ENCODE data around the gene IDI2.
A peak's percentile ranks its signal among the peaks of the same experiment; 100 is the strongest.
"Not testable (repeated sequence)": the region's sequence is repeated elsewhere in the genome, so short reads cannot be mapped to it uniquely, and the experiment has no call there.

Gene IDI2

GRCh38 chr10:1041514-1041913 is 15.9 kb upstream of the IDI2 start:
- no peak for TF ChIP-seq EZH2phosphoT487 (IDR thresholded peaks at IDR 0.05; ENCODE audit: low read depth)
- Histone ChIP-seq H4K20me1 (ENCODE audit: insufficient read depth, low read length) (peaks cover 44% of the 10 kb centered on the region), H3K4me3 (ENCODE audit: low read length) (no peak overlapping the region), H3K36me3 (replicated peaks; ENCODE audit: low read depth, low read length) (peaks cover 54% of the 10 kb centered on the region), H3K79me2 (ENCODE audit: low read length) (peaks cover 40% of the 10 kb centered on the region), H3K4me2 (ENCODE audit: low read length) (no peak overlapping the region), H3K4me1 (ENCODE audit: low read length) (peaks cover 38% of the 10 kb centered on the region), H3K27me3 (ENCODE audit: low read depth, low read length) (no peaks in the 10 kb centered on the region), H3K9ac (ENCODE audit: low read length) (no peak overlapping the region), H2AFZ (ENCODE audit: low read depth, low read length) (no peak overlapping the region), H3K9me3 (ENCODE audit: insufficient read depth, low read length) (no peaks in the 10 kb centered on the region), H3K27ac (ENCODE audit: low read length) (no peak overlapping the region)

- Histone ChIP-seq H3K9ac (ENCODE audit: low read length) (no peak overlapping the region), H3K36me3 (replicated peaks; ENCODE audit: low read depth, low read length) (peaks cover 46% of the 10 kb centered on the region)
Observed at GRCh38 chr10:1040133-1040532, 14.5 kb upstream of the IDI2 start.

GRCh38 chr10:1038769-1039168 is 13.1 kb upstream of the IDI2 start:
- H3K4me3 ChIP-seq (ENCODE audit: low read length); H3K9me3 ChIP-seq (ENCODE audit: insufficient read depth, low read length); H3K4me2 ChIP-seq (ENCODE audit: low read length); H3K9ac ChIP-seq (ENCODE audit: low read length); H2AFZ ChIP-seq (ENCODE audit: low read depth, low read length); H3K27me3 ChIP-seq (ENCODE audit: low read depth, low read length); H3K27ac ChIP-seq (ENCODE audit: low read length): not testable (repeated sequence)
- Histone ChIP-seq H3K79me2 (ENCODE audit: low read length) (peaks cover 12% of the 10 kb centered on the region), H4K20me1 (ENCODE audit: insufficient read depth, low read length) (peaks cover 20% of the 10 kb centered on the region), H3K36me3 (replicated peaks; ENCODE audit: low read depth, low read length) (peaks cover 40% of the 10 kb centered on the region), H3K4me1 (ENCODE audit: low read length) (peaks cover 28% of the 10 kb centered on the region)

More at GRCh38 chr10:1040133-1040532, 14.5 kb upstream of the IDI2 start:
- H3K9me3 ChIP-seq (ENCODE audit: insufficient read depth, low read length), result no peaks in the 10 kb centered on the region
- H3K27ac ChIP-seq (ENCODE audit: low read length), result no peak overlapping the region; the same call in 1 of the 2 replicates
- peaks cover 33% of the 10 kb centered on the region for H4K20me1 ChIP-seq (ENCODE audit: insufficient read depth, low read length)
- H3K4me2 ChIP-seq (ENCODE audit: low read length), result no peak overlapping the region
- TF ChIP-seq EZH2phosphoT487 (IDR thresholded peaks at IDR 0.05; ENCODE audit: low read depth) (no peak), CTCF (IDR thresholded peaks at IDR 0.05; ENCODE audit: low read depth, low read length) (no peak)
- peaks cover 26% of the 10 kb centered on the region for H3K79me2 ChIP-seq (ENCODE audit: low read length)
- H3K27me3 ChIP-seq (ENCODE audit: low read depth, low read length), result no peaks in the 10 kb centered on the region
- H3K4me1 ChIP-seq (ENCODE audit: low read length), result peaks cover 39% of the 10 kb centered on the region
- no peak overlapping the region for H2AFZ ChIP-seq (ENCODE audit: low read depth, low read length)
- no peak overlapping the region for H3K4me3 ChIP-seq (ENCODE audit: low read length)

GRCh38 chr10:1037098-1037497 is 11.4 kb upstream of the IDI2 start:
- Histone ChIP-seq H3K4me3 (ENCODE audit: low read length) (no peak overlapping the region), H3K4me1 (ENCODE audit: low read length) (peaks cover 21% of the 10 kb centered on the region), H3K4me2 (ENCODE audit: low read length) (no peak overlapping the region), H3K27me3 (ENCODE audit: low read depth, low read length) (no peaks in the 10 kb centered on the region), H3K79me2 (ENCODE audit: low read length) (peaks cover 3% of the 10 kb centered on the region; the same call in 1 of the 2 replicates), H3K36me3 (replicated peaks; ENCODE audit: low read depth, low read length) (peaks cover 26% of the 10 kb centered on the region), H3K9me3 (ENCODE audit: insufficient read depth, low read length) (no peaks in the 10 kb centered on the region), H3K27ac (ENCODE audit: low read length) (peak overlapping the region; percentile 77), H3K9ac (ENCODE audit: low read length) (no peak overlapping the region), H4K20me1 (ENCODE audit: insufficient read depth, low read length) (peaks cover 10% of the 10 kb centered on the region), H2AFZ (ENCODE audit: low read depth, low read length) (no peak overlapping the region)
- TF ChIP-seq EZH2phosphoT487 (IDR thresholded peaks at IDR 0.05; ENCODE audit: low read depth), result no peak
- TF ChIP-seq CTCF (IDR thresholded peaks at IDR 0.05; ENCODE audit: low read depth, low read length), result no peak

GRCh38 chr10:1036341-1036791 is 10.7 kb upstream of the IDI2 start:
- peak overlapping the region; percentile 77 for H3K27ac ChIP-seq (ENCODE audit: low read length)
- TF ChIP-seq EZH2phosphoT487 (IDR thresholded peaks at IDR 0.05; ENCODE audit: low read depth) (no peak), CTCF (IDR thresholded peaks at IDR 0.05; ENCODE audit: low read depth, low read length) (no peak)
- peak overlapping the region; percentile 26; the same call in 1 of the 2 replicates for H3K4me3 ChIP-seq (ENCODE audit: low read length)
- H3K4me1 ChIP-seq (ENCODE audit: low read length), result peaks cover 21% of the 10 kb centered on the region
- H4K20me1 ChIP-seq (ENCODE audit: insufficient read depth, low read length), result peaks cover 10% of the 10 kb centered on the region
- H3K36me3 ChIP-seq (replicated peaks; ENCODE audit: low read depth, low read length), result peaks cover 25% of the 10 kb centered on the region
- H3K9ac ChIP-seq (ENCODE audit: low read length), result peak overlapping the region; percentile 10; the same call in 1 of the 2 replicates
- H3K79me2 ChIP-seq (ENCODE audit: low read length), result peaks cover 3% of the 10 kb centered on the region; the same call in 1 of the 2 replicates
- no peaks in the 10 kb centered on the region for H3K27me3 ChIP-seq (ENCODE audit: low read depth, low read length)
- peak overlapping the region; percentile 55 for H3K4me2 ChIP-seq (ENCODE audit: low read length)
- H2AFZ ChIP-seq (ENCODE audit: low read depth, low read length), result no peak overlapping the region
- H3K9me3 ChIP-seq (ENCODE audit: insufficient read depth, low read length), result no peaks in the 10 kb centered on the region
